Activated CD8-positive, alpha-beta memory T cell treated with anti-CD3 and anti-CD28 coated beads, Interleukin-2, amount 50 U/mL, for 48 hours (primary cell): ENCODE measurements around the gene RTEL1.
"Not testable (repeated sequence)": the region's sequence is repeated elsewhere in the genome, so short reads cannot be mapped to it uniquely, and the experiment has no call there.

Experiments used
- DNase-seq: peaks from one replicate; pipeline ENCODE4 v3.0.0-alpha.2; 2020

The RTEL1 gene

GRCh38 chr20:63671695-63672094 lies 13.6 kb downstream of the RTEL1 start:
- DNase-seq: not testable (repeated sequence)

GRCh38 chr20:63672666-63673065 lies 14.6 kb downstream of the RTEL1 start:
- no peak for DNase-seq

- no peak for DNase-seq
Measured at GRCh38 chr20:63673951-63674350, 15.8 kb downstream of the RTEL1 start.

- no peak for DNase-seq
Measured at GRCh38 chr20:63675681-63676368, 17.7 kb downstream of the RTEL1 start.

DNA sequence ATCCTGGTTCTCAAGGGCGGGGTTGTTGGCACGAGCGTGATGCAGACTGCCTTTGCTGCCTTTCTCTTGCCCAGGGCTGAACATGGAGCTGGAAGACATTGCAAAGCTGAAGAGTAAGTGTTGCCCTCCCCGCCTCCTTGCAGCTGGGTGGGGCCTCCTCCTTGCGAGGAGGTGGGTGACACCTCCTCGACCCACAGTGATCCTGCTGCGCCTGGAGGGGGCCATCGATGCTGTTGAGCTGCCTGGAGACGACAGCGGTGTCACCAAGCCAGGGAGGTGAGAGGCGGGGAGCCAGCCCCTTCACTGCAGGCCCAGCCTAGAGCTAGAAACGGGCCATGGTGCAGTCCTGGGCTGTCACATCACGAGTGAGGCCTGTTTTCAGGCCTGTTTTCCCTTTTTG lies 20.0 kb downstream of the RTEL1 start:
- no peak for DNase-seq

DNA sequence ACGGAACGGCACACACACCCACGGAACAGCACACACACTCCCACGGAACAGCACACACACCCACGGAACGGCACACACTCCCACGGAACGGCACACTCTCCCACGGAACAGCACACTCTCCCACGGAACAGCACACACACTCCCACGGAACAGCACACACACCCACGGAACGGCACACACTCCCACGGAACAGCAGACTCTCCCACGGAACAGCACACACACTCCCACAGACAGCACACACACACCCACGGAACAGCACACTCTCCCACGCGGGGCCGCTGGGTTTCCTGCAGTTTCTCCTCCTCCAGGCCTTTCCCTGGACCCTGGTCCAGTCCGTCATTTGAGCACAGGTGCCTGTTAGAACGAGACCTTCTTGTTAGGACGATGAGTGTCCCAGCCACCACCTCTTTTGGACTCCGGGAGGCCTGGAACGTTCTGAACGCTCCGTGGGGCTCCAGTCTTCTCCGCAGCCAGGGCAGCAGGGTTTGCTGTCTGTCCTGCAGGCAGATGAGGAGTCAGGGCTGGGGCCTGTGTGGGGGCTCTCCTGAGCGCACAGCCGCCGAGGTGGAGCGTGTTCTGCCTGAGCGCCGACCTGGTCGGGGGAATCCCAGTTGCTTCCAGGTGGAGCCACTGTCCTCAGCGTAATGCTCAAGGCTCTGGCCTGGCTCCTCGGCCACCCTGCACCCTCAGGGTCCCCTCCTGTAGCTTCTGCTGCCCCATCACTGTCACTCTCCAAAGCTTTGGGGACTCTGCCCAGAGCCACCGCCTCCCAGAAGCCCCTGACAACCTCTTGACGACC lies 20.8 kb downstream of the RTEL1 start:
- DNase-seq: no peak

DNA sequence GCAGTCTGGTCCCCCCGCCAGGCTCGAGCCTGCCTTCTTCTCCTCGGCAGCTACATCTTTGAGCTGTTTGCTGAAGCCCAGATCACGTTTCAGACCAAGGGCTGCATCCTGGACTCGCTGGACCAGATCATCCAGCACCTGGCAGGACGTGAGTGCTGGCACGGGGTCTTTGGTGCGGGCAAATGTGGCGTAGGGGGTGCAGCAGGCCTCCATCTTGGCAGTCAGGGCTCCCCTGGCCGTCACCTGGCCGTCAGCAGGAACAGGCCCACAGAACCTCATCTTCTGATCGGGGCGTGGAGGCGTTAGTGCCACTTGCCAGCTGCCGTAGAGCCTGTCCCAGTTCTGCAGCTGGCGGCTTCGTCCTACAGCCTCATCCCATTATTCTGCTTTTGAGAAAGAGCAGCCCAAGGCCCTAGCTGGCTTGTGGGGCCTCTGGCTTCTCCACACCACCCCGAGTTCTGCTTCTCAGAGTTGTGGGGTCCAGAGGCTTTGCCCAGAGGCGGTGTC lies 21.7 kb downstream of the RTEL1 start:
- DNase-seq: no peak

- no peak for DNase-seq
Measured at GRCh38 chr20:63680427-63680826, 22.3 kb downstream of the RTEL1 start.

DNA sequence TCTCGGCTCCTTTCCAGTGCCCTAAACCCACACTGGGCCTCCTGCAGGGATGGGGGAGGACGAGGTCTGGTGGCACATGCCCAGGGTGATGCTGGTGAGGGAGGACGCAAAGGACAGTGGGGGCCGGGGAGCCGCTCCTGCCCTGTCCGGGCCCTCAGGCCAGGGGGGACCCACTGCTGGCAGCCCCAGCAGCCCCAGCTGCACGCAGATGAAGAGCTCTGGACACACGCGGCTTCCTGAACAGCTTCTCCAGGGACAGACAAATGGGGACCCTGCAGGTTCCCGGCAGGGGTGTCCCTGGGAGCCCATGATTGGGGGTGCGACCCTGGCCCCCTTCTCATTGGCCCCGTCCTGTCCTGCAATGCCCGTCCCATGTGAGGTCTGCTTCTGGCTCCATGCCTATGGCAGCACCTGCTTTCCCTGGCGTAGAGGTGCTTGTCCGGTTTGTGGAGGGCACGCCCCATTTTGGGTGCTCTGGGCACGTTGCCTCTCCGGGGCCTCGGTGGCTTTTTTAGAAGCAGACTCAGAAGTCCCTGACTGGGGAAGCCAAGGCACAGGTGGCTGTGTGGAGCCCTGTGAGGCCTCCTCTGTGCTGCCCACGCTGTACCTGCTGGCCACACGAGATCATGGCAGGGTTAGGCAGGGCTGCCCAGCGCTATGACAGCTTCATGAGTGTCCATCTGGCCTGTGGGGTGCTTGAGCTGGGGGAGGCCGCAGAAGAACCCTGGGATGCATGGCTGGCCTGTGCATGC lies 22.9 kb downstream of the RTEL1 start:
- no peak for DNase-seq

GRCh38 chr20:63681609-63682142 lies 23.6 kb downstream of the RTEL1 start:
- DNase-seq: no peak

- no peak for DNase-seq
Measured at GRCh38 chr20:63682384-63683139, 24.4 kb downstream of the RTEL1 start.

- DNase-seq: no peak
Measured at GRCh38 chr20:63685269-63686026, 27.3 kb downstream of the RTEL1 start.

DNA sequence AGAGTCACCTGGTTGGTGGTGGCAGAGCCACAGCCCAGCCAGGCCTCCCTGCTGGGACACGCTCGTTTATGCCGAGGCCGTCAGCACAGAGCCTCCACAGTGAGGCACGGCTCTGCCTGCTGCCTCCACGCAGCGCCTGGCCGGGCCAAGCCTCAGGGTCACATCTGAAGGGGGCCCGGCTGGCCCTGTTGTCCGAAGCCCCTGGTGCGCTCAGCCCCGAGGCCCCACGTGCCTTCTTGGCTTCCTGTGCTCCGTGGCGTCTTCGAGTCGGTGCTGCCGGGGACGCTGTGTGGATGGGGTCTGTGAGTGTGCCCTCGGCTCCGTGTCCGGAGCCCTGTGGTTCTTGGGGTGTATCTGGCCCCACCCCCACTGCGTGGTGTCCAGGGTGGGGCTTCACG lies 28.0 kb downstream of the RTEL1 start:
- no peak for DNase-seq

GRCh38 chr20:63686492-63687321 lies 28.6 kb downstream of the RTEL1 start:
- DNase-seq: no peak

DNA sequence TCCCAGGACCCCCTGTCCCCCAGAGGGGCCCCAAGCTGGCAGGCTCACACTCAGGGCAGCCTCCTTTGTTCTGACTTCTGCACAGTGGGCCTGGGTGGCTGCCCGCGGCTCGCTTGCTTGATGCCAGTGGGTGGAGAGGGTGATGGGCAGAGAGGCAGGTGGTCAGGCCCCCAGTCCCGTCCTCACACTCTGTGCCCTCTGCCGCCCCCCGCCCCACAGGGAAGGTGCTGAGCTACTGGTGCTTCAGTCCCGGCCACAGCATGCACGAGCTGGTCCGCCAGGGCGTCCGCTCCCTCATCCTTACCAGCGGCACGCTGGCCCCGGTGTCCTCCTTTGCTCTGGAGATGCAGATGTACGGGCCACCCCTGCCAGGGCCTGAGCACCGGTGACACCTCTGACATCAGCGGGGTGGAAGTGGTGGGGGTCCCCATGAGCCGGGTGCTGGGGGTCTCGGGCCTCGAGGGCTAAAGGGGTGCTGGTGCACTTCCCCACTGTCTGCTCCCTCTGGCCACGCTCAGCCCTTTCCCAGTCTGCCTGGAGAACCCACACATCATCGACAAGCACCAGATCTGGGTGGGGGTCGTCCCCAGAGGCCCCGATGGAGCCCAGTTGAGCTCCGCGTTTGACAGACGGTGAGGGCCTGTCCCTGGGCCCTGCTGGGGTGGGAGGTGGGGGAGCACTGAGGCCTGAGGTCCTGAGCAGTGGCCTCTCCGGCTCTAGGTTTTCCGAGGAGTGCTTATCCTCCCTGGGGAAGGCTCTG lies 29.5 kb downstream of the RTEL1 start:
- no peak for DNase-seq

DNA sequence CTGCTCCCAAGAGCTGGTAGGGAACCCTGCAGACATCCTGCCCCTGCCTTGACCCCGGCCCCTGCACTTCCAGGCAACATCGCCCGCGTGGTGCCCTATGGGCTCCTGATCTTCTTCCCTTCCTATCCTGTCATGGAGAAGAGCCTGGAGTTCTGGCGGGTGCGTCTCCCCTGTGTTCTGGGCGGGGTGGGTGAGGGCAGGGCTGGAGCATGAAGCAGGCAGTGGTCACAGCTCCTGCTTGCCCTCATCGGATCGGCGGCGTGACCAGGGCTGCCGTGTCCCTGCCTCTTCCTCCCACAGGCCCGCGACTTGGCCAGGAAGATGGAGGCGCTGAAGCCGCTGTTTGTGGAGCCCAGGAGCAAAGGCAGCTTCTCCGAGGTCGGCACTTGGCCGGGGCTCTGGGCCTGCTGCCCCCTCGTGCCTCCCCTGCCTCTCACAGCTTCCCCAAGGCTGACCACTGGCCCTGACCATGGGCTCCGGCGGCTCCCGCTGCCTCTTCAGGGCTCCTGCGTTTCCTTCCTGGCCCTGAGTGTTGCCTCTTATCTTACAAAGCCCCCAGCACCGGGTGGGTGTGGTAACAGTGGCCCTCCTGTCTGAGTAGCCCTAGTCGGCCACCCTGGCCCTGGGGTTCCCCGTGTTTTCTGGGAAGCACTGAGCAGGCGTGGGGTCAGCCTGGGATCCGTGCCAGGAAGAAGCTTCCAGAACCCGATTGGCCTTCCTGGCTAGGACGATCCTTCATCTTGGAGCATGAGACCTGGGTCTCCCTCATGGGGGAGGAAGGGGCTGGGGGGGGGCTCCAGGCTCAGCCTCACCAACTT lies 30.3 kb downstream of the RTEL1 start:
- no peak for DNase-seq

DNA sequence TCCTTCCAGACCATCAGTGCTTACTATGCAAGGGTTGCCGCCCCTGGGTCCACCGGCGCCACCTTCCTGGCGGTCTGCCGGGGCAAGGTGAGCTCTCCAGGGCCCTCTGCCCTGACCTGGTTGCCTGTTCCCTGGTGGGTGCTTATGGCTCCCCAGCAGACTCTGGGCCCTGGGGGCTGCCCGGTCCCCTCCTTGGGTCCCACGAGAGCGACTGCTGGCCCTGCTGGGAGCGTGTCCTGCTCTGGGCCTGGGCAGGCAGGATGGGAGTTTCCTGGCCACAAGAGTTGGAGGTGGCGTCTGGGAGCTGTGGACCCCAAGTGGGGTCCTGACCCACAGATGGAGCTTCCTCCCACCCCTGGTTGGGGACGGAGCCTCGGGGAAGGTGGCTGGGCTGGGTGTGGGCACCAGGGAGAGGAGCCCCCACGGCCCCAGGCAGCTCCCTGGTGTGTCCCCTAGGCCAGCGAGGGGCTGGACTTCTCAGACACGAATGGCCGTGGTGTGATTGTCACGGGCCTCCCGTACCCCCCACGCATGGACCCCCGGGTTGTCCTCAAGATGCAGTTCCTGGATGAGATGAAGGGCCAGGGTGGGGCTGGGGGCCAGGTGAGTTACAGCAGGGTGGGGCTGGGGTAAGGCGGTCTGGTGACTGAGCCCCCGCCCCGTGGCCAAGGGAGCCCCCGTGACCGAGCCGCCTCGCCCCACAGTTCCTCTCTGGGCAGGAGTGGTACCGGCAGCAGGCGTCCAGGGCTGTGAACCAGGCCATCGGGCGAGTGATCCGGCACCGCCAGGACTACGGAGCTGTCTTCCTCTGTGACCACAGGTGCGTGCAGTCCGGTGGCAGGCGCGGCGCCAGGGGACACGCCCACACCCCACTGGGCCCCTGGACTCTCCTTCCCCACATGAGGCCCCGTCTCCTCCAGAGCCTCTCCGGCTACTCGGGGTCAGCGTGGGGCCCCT lies 31.2 kb downstream of the RTEL1 start:
- no peak for DNase-seq
